Measurements from ENCODE around the gene STAB2. TPM values are rescaled to one million over a fixed set of nuclear protein-coding genes. Genes with fewer than 3 reads are reported as not detected.
"Not testable (repeated sequence)": the region's sequence is repeated elsewhere in the genome, so short reads cannot be mapped to it uniquely, and the experiment has no call there.

Gene STAB2
- total RNA-seq, 1 experiment from 2014 or later: not detected

GRCh38 chr12:103805655-103806360, 218.7 kb downstream of the STAB2 start:
- DNase-seq (ENCODE audit: low read depth): no peak

- no peak for DNase-seq (ENCODE audit: low read depth)
Measured at GRCh38 chr12:103806803-103807202, 219.7 kb downstream of the STAB2 start.

GRCh38 chr12:103807561-103808238, 220.6 kb downstream of the STAB2 start:
- no peak for DNase-seq (ENCODE audit: low read depth)

GRCh38 chr12:103808239-103808880, 221.3 kb downstream of the STAB2 start:
- DNase-seq (ENCODE audit: low read depth): no peak

GRCh38 chr12:103809154-103809553, 222.1 kb downstream of the STAB2 start:
- no peak for DNase-seq (ENCODE audit: low read depth)

- DNase-seq (ENCODE audit: low read depth): not testable (repeated sequence)
Measured at GRCh38 chr12:103809639-103810038, 222.6 kb downstream of the STAB2 start.

- DNase-seq (ENCODE audit: low read depth): no peak
Measured at GRCh38 chr12:103810111-103810510, 223.0 kb downstream of the STAB2 start.

- DNase-seq (ENCODE audit: low read depth): no peak
Measured at GRCh38 chr12:103811791-103812190, 224.7 kb downstream of the STAB2 start.

GRCh38 chr12:103812789-103813188, 225.7 kb downstream of the STAB2 start:
- no peak for DNase-seq (ENCODE audit: low read depth)

- no peak for DNase-seq (ENCODE audit: low read depth)
Measured at GRCh38 chr12:103813426-103813825, 226.4 kb downstream of the STAB2 start.

GRCh38 chr12:103813949-103814348, 226.9 kb downstream of the STAB2 start:
- DNase-seq (ENCODE audit: low read depth): no peak

- DNase-seq (ENCODE audit: low read depth): no peak
Measured at GRCh38 chr12:103814436-103814835, 227.4 kb downstream of the STAB2 start.

Other genes starting within 250 kb of the STAB2 start
- gene C12orf42, start 91.3 kb upstream of the STAB2 start, total RNA-seq (2014; rRNA removed; shearing (Covaris generic)): not detected in 2 replicates

Measured in Daoy (cell line).